NAMALWA (cell line): ENCODE results near the gene HES2.
"Not testable (repeated sequence)": the region's sequence is repeated elsewhere in the genome, so short reads cannot be mapped to it uniquely, and the experiment has no call there.

Source experiments
- DNase-seq: peaks from one replicate; pipeline ENCODE4 v3.0.0-alpha.2; 2015; ENCODE audit warnings: low spot score

The HES2 gene

DNA sequence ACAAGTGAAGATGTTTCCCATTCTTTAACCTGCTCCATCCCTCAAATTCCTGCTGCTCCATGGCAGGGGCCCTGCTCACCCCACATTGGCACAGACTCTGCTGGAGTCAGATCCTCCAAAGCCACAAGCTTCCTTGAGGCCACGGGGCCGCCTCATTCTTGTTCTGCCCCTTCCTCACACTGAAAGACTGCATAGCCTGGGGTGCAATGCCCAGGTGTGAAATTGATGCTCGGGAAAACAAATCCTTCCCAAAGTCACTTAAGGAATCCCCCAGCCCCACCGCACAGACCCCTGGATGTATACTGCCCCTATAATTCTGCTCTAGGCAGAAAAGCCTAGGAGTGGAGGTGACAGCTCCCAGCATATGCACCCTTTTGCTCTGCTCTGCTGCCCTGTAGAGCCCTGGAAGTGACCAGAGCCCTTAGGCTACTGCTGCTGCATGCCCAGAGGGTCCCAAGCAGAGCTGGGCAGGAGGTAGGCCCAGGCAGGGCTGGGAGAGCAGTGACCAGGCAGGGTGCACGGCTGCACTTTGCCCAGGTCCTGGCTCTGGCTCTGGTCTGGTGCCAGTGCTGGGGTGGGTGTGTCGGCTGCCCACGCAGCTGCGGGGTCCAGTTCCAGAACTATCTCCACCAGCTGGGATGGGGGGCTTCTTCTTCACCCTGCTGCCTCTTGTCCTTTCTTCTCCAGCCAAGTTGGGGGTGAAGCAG is 1.6 kb downstream of the HES2 start:
- DNase-seq: no peak

GRCh38 chr1:6416906-6417305 is 2.8 kb downstream of the HES2 start:
- DNase-seq: no peak

- no peak for DNase-seq
These were observed 3.4 kb downstream of the HES2 start for GRCh38 chr1:6416295-6416656.

DNA sequence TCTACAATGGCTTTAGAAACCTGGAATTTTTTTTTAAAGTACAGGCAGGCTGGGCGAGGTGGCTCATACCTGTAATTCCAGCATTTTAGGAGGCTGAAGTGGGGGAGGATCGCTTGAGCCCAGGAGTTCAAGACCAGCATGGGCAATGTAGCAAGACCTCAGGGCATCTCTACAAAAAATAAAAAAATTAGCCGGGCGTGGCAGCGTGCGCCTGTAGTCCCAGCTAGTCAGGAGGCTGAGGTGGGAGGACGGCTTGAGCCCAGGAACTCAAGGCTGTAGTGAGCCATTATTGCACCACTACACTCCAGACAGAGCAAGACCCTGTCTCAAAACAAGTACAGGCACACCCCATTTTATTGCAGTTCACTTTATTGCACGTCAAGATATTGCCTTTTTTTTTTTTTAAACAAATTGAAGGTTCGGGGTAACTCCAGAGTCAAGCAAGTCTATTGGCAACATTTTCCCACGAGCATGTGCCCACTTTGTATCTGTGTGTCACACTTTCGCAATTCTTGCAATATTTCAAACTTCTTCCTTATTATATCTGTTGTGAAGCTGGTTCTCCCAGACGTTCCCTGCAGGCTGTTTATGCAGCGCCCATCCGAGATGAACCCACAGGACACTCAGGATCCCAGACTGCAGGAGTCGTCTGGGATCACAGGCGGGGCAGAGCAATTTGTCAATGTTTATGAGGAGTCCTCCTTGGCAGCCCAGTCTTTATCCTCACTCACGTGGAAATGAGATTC is 4.7 kb downstream of the HES2 start:
- DNase-seq: no peak

DNA sequence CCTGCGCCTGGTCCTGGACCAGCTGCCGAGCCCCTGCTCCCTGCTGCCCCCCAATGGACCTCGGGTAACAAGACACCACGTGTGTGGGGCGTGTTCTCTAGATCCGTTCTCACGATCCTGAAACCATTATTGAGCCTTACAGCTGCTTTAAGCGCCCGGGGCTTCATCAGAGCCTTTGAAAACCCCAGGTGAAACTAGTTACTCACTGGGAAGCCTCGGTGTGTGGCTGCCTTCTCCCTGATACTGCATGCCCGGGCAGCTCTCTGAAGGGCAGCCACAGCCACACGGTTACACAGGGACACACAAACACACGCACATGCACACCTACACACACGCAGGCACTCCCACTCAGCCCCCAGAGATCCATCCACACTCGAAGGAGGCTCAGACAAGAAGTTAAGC is 5.3 kb downstream of the HES2 start:
- peak; percentile 77 for DNase-seq

DNA sequence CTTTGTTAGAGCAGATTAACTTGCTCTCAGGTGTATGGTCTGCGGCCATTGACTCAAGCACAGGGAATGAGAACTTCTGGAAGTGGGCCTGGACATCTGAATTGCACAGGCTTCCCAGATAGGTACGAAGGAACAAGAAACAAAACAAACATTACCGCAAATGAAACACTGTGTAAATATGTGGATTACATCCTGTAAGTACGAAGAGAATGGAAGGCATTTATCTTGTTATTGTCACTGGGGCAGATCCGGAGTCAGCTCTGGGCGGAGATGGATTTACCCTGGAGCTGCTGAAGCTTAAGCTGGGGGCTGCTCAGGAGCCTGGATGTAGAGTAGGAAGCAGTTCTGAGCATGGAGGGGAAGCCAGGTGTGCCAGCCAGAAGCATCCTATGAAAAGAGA is 6.8 kb downstream of the HES2 start:
- no peak for DNase-seq

DNA sequence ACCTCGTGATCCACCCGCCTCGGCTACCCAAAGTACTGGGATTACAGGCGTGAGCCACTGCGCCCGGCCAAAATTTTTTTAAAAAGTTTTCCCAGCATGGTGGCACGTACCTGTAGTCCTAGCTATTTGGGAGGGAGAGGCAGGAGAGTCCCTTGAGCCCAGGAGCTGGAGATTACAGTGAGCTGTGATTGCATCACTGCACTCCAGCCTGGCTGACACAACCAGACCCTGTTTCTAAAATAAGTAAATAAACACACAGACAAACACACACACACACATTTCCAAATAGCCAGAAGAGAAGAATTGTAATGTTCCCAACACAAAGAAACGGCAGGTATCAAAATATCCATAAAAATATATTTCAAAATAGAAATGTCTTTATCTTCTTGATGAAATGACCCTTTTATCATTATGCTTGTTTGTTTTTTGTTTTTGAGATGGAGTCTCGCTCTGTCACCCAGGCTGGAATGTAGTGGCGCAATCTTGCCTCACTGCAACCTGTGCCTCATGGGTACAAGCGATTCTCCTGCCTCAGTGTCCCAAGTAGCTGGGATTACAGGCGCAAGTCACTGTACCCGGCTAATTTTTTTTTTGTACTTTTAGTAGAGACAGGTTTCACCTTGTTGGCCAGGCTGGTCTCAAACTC is 9.3 kb downstream of the HES2 start:
- no peak for DNase-seq

DNA sequence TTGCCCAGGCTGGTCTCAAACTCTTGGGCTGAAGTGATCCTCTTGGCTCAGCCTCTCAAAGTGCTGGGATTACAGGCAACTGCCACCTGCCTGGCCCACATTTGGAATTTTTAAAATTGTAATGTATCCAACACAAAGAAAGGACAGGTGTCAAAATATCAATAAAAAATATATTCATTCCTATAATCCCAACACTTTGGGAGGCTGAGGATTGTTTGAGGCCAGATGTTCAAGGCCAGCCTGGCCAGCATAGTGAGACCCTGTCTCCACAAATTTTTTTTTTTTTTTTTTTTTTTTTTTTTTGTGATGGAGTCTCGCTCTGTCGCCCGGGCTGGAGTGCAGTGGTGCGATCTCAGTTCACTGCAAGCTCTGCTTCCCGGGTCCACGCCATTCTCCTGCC is 10.0 kb downstream of the HES2 start:
- no peak for DNase-seq

DNA sequence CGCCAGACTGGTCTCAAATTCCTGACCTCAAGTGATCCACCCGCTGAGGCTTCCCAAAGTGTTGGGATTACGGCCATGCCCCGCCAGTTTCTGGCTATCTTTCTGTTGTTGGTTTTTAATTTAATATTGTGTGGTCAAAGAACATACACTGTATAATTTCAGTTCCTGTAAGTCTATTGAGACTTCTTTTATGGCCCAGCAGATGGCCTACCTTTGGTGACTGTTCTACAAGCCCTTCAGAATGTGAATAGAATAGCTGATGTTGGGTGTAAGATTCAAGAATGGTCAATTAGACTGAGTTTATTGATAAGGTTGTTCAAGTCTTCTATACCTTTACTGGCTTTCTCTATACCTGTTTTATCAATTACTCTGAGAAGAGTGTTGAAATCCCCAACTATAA is 10.7 kb downstream of the HES2 start:
- DNase-seq: peak; percentile 49

DNA sequence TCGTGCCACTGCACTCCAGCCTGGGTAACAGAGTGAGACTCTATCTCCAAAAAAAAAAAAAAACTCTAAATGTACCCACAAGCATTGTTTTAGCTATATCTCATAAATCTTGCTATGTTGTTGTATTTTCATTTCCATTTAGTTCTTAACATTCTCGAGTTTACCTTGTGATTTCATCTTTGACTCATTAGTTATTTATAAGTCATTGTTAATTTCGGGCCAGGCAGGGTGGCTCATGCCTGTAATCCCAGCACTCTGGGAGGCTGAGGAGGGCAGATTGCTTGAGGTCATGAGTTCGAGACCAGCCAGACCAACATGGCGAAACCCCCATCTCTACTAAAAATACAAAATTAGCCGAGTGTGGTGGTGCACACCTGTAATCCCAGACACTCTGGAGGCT is 11.7 kb downstream of the HES2 start:
- DNase-seq: no peak

GRCh38 chr1:6401673-6402072 is 18.0 kb downstream of the HES2 start:
- no peak for DNase-seq

DNA sequence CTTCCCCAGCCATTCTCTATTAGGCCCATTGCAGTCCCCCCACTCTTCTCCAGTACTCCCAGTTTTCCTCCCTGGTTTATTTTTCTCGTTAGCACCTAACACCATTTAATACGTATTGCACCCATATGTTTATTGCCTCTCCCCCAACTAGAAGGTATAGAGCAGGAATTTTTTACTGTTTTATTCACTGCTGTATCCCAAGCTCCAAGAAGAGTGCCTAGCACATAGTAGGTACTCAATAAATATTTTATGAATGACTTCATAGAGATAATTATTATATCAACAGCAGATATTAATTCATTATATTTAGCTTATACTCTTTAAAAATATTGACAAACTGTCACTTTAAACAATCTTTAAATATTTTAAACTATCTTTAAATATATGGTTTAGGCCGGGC is 20.4 kb downstream of the HES2 start:
- no peak for DNase-seq

DNA sequence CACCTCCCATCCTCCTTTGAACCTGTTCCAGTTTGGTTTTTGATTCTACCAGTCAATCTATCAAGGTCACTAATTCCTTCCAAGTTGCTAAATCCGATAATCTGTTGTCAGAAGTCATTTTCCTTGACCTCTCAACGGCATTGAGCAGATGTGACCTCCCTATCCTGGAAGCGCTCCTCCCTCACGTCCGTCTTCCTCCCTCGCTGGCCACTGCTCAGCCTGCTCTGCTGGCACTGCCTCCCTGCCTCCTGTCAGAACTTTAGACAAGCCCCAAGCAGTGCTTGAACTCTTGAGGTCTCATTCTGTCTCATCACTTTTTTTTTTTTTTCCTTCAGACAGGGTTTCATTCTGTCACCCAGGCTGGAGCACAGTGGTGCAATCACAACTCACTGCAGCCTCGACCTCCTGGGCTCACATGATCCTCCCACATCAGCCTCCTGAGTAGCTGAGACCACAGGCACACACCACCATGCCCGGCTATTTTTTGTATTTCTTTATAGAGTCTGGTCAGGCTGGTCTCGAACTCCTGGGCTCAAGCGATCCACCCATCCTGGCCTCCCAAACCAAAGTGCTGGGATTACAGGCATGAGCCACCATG is 21.8 kb downstream of the HES2 start:
- no peak for DNase-seq

DNA sequence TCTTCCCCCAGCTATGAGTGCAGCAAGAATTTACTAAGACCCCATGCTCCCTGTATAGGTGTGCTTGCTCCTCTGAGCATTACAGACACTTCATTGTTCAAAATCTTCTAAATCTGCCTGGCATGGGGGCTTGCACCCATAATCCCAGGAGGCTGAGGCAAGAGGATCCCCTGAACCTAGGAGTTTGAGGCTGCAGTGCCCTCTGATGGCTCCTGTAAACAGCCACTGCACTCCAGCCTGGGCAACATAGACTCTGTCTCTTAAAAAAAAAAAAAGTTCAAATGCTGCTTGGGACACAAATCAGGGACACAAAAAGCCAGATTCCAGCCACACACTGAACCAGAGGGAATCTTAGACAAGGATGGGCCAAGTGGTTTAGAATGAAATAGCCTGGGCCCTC is 22.7 kb downstream of the HES2 start:
- no peak for DNase-seq

DNA sequence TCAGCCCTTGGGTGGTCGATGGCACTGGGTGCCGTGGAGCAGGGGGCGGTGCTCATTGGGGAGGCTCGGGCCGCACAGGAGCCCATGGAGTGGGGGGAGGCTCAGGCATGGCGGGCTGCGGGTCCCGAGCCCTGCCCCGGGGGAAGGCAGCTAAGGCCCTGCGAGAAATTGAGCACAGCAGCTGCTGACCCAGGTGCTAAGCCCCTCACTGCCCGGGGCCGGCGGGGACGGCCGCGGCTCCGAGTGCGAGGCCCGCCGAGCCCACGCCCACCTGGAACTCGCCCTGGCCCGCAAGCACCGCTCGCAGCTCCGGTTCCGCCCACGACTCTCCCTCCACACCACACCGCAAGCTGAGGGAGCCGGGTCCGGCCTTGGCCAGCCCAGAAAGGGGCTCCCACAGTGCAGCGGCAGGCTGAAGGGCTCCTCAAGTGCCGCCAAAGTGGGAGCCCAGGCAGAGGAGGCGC is 23.9 kb downstream of the HES2 start:
- not testable (repeated sequence) for DNase-seq

DNA sequence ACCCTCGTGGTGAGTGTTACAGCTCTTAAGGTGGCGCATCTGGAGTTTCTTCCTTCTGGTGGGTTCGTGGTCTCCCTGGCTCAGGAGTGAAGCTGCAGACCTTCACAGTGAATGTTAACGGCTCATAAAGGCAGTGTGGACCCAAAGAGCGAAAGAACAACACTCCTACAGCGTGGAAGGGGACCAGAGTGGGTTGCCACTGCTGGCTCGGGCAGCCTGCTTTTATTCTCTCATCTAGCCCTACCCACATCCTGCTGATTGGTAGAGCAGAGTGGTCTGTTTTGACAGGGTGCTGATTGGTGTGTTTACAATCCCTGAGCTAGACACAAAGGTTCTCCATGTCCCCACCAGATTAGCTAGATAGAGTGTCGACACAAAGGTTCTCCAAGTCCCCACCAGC is 24.6 kb downstream of the HES2 start:
- DNase-seq: not testable (repeated sequence)

DNA sequence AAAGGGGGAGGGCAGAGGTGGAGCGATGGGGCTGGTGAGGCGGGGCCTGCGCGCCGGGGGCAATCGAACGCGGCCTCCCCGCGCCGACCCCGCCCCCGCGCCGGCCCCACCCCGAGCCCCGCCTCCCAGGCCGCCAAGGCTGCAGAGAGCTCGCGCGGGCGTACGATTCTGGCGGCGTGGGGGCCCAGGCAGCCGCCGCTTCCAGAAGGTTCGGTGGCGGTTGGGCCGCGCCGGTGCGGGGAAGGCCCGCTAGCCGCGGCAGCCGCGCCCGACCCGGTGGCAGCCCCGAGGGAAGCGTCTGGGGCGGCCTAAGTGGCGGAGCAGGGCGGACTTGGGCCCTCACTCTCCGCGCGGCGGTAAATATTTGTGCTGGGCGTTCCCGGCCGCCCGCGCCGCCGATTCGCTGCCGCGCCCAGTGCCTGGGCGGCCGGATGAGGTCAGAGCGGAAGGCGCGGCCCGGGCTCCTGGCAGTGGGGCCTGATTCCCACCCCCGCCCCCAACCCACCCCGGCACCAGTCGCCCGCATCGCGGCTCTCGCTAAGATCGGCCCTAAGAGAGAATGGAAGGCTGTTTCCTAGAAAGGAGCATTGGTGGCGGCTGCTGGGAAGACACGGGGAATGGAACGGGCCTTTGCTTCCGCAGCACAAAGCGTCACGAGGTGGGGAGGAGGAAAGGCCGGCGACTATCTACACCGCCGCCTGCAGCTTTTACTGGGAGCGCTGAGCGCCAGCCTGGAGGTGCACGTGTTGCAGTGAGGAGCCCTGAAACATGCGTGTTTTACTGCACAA is 26.1 kb downstream of the HES2 start, which contains the start of gene ACOT7:
Gene ACOT7, minus strand, starts transcription at position 368 of the 788 bp plus-strand sequence. CDS start 368 bp downstream, outside the sequence.
- DNase-seq: peak; percentile 96

- DNase-seq: no peak
These were observed 26.8 kb downstream of the HES2 start for GRCh38 chr1:6392809-6393399.

DNA sequence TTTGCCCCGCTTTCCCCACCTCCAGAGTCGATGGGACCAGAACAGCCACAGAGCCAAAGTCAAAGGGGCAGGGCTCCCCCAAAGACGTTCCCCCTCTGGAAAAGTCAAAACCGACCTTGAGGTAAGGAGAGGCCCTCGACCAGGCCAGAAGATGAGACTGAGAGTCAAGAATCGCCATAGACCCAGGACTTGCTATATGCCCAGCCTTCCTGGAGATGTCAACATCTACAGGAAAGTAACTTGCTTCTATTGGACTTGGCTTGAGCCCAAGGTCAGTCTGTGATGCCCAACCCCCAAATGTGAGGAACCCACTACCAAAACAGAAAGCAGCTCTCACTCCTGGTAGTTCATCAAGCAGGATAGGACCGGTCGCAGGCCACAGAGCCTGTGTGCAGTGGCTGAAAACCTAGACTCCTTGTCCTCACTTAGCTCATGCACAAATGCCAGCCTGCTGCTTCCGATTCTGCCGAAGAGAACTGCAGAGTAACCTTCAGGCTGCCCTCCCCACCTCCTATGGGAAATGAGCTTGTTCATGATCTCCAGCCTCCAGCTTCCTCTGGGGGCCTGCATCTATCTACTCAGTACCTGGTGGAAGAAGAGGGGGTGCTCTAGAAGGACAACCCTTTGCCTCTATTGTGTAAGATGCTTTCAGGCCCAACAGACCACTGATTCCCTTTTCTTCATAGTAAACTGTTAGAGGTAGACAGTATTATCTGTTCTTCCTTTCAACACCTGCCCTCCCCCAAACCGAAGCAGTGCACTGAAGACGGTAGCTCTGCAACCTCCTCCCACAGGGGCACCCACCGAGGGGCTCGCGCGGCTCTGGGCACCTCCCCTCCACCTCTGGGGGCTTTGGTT is 27.5 kb downstream of the HES2 start:
- DNase-seq: peak; percentile 59

DNA sequence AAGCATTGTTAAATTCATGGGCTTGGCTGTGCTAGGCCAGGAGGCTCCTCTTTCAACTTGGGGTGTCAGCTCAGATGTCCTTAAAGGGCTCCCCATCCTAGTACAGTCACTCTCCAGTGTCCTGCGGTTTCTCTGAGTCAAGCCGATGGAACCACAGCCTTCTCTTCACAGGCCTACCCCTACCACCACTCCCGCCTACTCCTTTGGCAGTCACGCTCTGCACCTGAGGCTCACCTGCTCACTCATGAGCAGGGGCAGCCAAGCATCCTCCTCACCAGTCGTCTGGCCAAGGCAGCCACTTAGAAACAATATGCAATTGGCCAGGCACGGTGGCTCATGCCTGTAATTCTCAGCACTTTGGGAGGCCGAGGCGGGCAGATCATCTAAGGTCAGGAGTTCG is 29.7 kb downstream of the HES2 start:
- DNase-seq: no peak
